Omental fat pad (tissue), 4 donors: ENCODE data around the gene MYH13. TPM values are rescaled to one million over a fixed set of nuclear protein-coding genes. Genes with fewer than 3 reads are reported as not detected.

Source experiments
- ATAC-seq: fragments of 150-250 bp; one replicate; pipeline ENCODE4 v1.9.1; 2016; ENCODE audit warnings: mild to moderate bottlenecking, moderate library complexity; ENCODE audit not compliant: low FRiP score
- DNase-seq: peaks from one replicate; pipeline ENCODE4 v3.0.0-alpha.2; 2019; ENCODE audit warnings: low spot score
- CTCF ChIP-seq, 3 donors: fragments of 450-650 bp; IDR thresholded peaks; one replicate each; pipeline ENCODE4 v1.5.1; 2016 to 2017; ENCODE audit warnings: antibody characterized with exemption in 3 of 3, mild to moderate bottlenecking in 3 of 3, moderate library complexity in 2 of 3
- total RNA-seq, 4 donors: library from RNA; depleted of rRNA; stranded (reverse); fragments of >200 nt; gene quantifications; one replicate each; pipeline ENCODE4 v1.1.0, GENCODE V29; 2016

The MYH13 gene
- total RNA-seq = not detected

DNA sequence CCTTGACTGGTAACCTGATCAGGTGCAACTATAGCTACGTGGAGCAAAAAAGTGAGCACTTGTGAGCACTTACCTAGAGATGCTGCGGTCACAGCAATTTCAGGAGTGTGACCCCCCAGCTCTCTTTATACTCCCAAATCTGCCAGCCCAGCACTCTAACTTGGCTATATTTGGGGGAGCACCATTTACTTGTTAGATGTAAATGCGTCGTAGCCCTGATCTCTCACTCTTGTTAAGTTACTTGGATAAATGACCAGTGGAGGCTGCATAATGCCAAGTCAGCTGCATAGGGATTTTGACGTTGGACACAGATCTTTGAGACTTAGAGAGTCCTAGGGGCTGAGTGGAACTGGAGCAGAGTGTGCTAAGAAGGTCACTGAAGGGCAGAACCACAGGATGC is at the start of gene MYH13:
Gene MYH13, minus strand, starts transcription at position 101 of the 400 bp plus-strand sequence. CDS start 8,476 bp downstream, outside the sequence.
- no peak for DNase-seq
- TF ChIP-seq CTCF (IDR thresholded peaks at IDR 0.05) = no peak
- no peak for ATAC-seq

DNA sequence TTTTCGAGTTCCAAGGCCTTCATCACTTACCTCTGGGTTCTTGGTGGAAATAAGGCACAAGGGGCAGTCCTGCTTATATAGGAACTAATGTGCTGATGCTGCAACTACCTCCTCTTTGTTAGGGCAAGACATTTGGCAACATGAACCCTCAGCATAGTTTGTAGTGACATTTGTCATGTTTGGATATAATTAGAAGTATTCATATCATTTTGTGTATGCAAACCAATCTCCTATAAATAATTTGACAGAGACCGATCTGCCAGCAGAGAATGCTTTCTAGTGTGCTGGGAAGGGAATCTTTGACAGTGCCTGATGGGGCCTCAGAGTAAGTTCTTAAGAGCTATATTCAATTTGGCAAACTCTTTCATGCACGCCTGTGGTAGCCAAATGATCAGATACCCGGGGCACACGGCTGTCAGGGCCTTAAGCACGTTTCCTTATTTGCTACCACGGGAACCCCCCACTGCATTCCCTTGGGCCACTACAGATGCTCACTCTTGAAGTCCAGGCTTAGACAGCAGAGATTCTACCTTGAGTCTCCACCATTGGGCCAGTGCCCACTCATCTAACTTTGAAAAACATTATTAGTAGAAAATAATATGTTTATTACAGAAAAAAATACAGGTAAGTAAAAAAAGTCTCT is 49.2 kb upstream of the MYH13 start, which contains the start of gene MYH8:
Gene MYH8, minus strand, starts transcription at position 51 of the 643 bp plus-strand sequence. CDS start 1,723 bp downstream, outside the sequence.
- no peak for DNase-seq
- ATAC-seq = no peak
- TF ChIP-seq CTCF (IDR thresholded peaks at IDR 0.05) = no peak

- no peak for ATAC-seq
- no peak for TF ChIP-seq CTCF (IDR thresholded peaks at IDR 0.05)
- no peak for DNase-seq
Observed at GRCh38 chr17:10421211-10421610, 48.4 kb upstream of the MYH13 start.

GRCh38 chr17:10420811-10421210 is 48.0 kb upstream of the MYH13 start:
- DNase-seq (no peak), ATAC-seq (no peak)
- TF ChIP-seq CTCF (IDR thresholded peaks at IDR 0.05) = no peak

GRCh38 chr17:10417431-10417830 is 44.6 kb upstream of the MYH13 start:
- TF ChIP-seq CTCF (IDR thresholded peaks at IDR 0.05) = no peak
- DNase-seq = no peak
- no peak for ATAC-seq

- TF ChIP-seq CTCF (IDR thresholded peaks at IDR 0.05) = no peak
- ATAC-seq (no peak), DNase-seq (no peak)
Observed at GRCh38 chr17:10415161-10415560, 42.4 kb upstream of the MYH13 start.

GRCh38 chr17:10403589-10403988 is 30.8 kb upstream of the MYH13 start:
- ATAC-seq (no peak), DNase-seq (no peak)
- TF ChIP-seq CTCF (IDR thresholded peaks at IDR 0.05) = no peak
